ENCODE data around the gene CRYAA. TPM values are rescaled to one million over a fixed set of nuclear protein-coding genes. Genes with fewer than 3 reads are reported as not detected.

The CRYAA gene
- total RNA-seq, 4 donors from 2014 or later, result not detected

GRCh38 chr21:43193651-43194302, 25.0 kb downstream of the CRYAA start:
- TF ChIP-seq POLR2A (IDR thresholded peaks at IDR 0.05), result no peak
- TF ChIP-seq, protein P1, sequence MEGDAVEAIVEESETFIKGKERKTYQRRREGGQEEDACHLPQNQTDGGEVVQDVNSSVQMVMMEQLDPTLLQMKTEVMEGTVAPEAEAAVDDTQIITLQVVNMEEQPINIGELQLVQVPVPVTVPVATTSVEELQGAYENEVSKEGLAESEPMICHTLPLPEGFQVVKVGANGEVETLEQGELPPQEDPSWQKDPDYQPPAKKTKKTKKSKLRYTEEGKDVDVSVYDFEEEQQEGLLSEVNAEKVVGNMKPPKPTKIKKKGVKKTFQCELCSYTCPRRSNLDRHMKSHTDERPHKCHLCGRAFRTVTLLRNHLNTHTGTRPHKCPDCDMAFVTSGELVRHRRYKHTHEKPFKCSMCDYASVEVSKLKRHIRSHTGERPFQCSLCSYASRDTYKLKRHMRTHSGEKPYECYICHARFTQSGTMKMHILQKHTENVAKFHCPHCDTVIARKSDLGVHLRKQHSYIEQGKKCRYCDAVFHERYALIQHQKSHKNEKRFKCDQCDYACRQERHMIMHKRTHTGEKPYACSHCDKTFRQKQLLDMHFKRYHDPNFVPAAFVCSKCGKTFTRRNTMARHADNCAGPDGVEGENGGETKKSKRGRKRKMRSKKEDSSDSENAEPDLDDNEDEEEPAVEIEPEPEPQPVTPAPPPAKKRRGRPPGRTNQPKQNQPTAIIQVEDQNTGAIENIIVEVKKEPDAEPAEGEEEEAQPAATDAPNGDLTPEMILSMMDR (IDR thresholded peaks at IDR 0.05), result no peak
- Histone ChIP-seq H3K36me3 (no peaks in the 10 kb centered on the region), H3K27me3 (no peaks in the 10 kb centered on the region), H3K4me1 (no peaks in the 10 kb centered on the region), H3K27ac (no peak overlapping the region), H3K4me3 (no peak overlapping the region), H3K9me3 (no peaks in the 10 kb centered on the region)
- intact Hi-C loops (cut with DNase I; ENCODE audit: low total_unique reads), result no loop called here
- DNase-seq, result peak in 1 of 2 donors; percentile 16

DNA sequence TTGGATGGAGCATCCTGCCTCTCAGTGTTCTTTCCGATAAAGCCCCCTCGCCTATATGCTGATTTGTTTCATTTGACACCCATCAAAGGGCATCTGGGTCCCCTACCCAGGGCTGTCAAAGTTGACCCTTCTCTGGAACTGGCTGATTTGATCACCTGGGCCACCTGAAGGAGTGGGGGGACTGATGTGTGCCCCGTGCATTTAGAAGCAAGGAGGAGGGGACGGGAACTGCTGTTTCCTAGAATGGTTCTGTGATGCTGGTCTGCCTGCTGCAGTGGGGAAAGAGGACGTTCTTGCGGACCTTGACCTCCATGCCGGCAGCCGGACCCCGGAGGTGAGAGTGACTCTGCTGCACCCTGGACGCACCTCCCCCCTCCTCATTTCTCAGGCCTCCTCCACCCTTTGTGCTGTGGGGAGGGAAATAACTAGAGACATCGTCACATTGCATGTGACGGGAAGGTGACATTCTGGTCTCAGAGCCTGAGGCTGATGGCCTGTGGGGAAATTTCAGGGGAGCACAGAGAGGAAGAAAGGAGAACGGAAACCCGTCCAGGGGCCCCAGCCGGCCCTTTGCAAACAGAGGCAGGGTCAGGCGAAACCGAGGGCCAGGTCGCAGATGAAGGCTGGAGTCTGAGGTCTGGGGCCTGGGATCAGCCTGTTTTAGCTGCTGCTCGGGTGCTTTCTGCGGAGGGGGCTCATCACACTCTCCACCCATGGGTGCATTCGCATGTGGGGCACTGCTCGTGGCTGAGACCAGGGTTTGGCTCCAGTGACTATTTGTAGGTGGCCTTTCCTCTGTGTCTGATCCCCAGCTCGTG, 25.7 kb downstream of the CRYAA start:
- Histone ChIP-seq H3K27me3 (no peaks in the 10 kb centered on the region), H3K4me3 (no peak overlapping the region), H3K9me3 (no peaks in the 10 kb centered on the region), H3K36me3 (no peaks in the 10 kb centered on the region), H3K4me1 (no peaks in the 10 kb centered on the region), H3K27ac (no peak overlapping the region)
- intact Hi-C loops (cut with DNase I; ENCODE audit: low total_unique reads), result no loop called here
- TF ChIP-seq, protein P1 (IDR thresholded peaks at IDR 0.05), result no peak
- no peak for TF ChIP-seq POLR2A (IDR thresholded peaks at IDR 0.05)
- peak in 1 of 2 donors; percentile 10 for DNase-seq

- intact Hi-C loops (cut with DNase I; ENCODE audit: low total_unique reads), result no loop called here
- Histone ChIP-seq H3K27ac (no peak overlapping the region), H3K4me3 (no peak overlapping the region), H3K36me3 (no peaks in the 10 kb centered on the region), H3K27me3 (no peaks in the 10 kb centered on the region), H3K4me1 (no peaks in the 10 kb centered on the region), H3K9me3 (no peaks in the 10 kb centered on the region)
- DNase-seq, result peak in 1 of 2 donors; percentile 14
- TF ChIP-seq, protein P1 (IDR thresholded peaks at IDR 0.05), result no peak
- no peak for TF ChIP-seq POLR2A (IDR thresholded peaks at IDR 0.05)
These were observed 26.6 kb downstream of the CRYAA start for GRCh38 chr21:43195121-43196021.

- DNase-seq, result no peak
- no peaks in the 10 kb centered on the region for H3K27me3 ChIP-seq
- no peak overlapping the region for H3K4me3 ChIP-seq
- H3K4me1 ChIP-seq, result no peaks in the 10 kb centered on the region
- no peak overlapping the region for H3K27ac ChIP-seq
- H3K9me3 ChIP-seq, result no peaks in the 10 kb centered on the region
- TF ChIP-seq POLR2A (IDR thresholded peaks at IDR 0.05), result no peak
- TF ChIP-seq, protein P1 (IDR thresholded peaks at IDR 0.05), result no peak
- H3K36me3 ChIP-seq, result no peaks in the 10 kb centered on the region
- intact Hi-C loops (cut with DNase I; ENCODE audit: low total_unique reads), result no loop called here
These were observed 28.0 kb downstream of the CRYAA start for GRCh38 chr21:43196826-43197225.
